NCI-H1092 (cell line): ENCODE results near the gene GRIP2.

ENCODE experiments used
- DNase-seq: peaks from one replicate; lab custom pipeline; 2025; lab: John Stamatoyannopoulos, UW

GRIP2 gene

DNA sequence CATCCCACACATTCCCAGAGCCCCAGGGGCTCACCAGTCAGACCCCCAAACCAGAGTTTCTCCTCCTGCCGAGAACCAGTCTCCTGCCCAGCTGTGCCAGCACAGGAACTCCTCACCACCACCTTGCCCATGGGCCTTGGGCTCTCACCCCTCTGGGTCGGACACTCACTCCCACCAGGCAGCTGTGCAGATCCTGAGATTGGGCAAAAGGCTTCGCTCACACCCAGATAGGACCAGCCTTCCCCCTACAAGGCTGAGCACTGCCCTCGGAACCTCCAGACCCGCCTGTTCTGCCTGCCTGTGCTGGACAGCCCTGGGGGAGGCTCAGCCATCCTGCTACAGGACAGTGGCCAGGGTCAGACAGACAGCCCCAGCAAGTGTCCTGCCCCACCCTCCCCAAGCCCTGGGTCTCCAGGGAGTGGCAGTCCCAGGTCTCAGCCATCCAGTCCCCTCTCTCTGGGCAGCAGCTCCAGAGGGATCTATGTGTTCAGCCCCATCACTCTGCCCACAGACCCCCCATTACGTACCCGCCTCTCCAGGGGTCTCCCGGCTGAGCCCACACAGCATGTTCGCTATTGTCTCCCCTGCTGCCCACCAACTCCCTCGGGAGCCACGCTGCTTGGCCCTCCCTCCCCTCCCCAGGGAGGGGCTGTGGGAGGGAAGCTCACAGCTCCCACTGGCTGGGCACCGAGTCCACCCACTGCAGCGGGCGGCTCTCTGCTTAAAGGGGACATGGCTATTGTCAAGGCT, at the start of gene GRIP2:
TSS of gene GRIP2 (minus strand) at position 601 of the 750 bp plus-strand sequence. CDS start at position 567, 34 bp downstream.
- no peak for DNase-seq

DNA sequence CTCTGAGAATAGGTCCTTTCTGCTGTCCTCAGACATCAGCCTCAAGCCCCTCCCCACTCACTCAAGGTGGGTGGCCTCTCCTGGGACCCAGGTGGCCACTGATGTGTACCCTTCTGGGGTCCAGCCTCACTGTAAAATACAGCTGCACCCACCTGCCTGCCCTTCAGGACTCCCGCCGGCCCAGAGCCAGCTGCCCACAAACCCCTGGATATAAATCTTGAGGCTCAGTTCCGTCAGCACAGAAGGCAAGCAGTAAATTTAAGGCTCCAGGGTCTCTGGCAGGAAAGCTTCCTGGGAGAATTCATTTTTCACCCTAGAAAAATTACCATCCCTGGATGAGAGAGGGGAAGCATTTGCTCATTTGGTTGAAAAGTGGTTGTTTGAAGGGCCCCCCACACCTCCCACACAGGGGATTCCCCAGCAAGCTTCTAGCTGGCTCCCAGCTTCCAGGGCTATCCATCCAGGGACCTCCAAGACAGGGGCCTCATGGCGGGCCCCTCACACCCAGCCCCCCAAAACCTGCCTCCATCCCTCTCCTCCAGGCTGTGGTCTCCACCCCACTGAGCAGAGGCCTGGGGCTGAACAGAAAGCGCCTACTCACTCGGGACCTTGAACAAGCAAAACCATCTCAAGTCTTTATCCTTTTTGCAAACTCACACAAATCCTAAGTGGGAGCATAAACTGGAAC, 48.4 kb upstream of the GRIP2 start:
- no peak for DNase-seq

DNA sequence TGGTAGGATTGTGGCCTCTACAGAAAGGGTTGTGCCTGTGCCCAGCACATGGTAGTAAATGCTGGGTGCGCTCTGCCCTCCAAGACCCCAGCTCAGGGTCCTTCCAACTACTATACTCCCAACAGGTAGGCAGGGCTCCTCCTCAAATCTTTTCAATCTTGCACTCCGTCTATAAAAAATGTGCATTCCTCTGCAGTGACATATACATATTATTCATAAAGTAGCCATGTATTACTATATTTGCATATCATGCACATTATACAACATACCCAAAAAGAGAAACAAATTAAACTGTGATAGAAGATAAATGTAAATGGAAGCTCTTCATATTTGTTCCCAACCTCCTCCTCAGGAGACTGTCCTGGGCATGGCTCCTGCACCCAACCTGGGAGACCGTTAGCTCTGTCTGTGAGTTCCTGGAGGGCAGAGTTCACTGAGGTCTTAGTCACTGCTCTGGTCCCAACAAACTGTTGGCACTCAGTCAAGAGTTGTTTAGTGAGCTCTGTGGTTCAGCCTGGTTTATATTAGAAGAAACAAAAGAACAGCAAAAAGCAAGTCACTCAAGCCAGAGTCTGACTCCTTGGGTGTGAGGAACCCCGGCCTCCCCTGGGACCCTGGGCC, 47.7 kb upstream of the GRIP2 start:
- no peak for DNase-seq

DNA sequence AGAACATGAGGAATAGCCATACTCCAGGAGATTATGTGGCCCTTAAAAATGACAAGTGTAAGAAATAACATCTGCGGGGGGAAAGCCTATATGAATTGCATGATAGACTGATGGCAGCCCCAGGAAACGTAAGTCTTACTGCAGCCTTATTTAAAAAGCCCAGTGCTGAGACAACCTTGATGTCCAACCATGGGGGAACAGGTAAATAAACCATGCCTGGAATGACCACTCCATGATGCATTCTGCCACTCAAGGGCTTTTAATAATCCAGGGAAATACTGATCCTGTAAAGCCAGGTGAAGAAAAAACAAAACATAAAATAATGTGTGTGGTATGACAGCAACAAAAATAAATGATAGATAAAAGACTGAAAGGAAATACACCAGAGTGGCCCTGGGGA, 46.5 kb upstream of the GRIP2 start:
- DNase-seq: no peak

DNA sequence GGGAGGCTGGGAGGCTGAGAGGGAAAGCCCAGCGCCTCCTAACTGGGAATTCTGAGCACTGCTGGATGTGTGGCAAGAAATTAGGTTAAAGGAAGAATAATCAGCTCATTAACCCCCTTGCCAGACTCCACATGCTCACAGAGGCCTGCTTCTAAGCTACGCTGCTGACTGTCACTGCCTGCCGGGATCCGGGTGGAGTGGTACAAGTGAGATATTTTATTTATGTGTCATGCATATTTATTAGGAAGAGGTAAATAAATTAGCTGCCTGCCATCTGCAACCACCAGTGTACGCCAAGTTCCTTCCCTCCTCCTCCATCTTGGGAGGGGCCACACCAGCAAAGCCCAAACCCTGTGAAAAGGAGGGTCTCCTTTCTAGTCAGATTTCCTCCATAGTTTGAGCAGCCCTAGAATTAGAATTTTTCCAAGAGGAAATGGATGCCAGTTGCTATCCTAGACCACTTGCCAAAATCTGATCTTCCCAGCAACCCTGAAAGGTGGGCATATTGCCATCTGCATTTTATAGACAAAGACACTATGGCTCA, 43.5 kb upstream of the GRIP2 start:
- DNase-seq: no peak

DNA sequence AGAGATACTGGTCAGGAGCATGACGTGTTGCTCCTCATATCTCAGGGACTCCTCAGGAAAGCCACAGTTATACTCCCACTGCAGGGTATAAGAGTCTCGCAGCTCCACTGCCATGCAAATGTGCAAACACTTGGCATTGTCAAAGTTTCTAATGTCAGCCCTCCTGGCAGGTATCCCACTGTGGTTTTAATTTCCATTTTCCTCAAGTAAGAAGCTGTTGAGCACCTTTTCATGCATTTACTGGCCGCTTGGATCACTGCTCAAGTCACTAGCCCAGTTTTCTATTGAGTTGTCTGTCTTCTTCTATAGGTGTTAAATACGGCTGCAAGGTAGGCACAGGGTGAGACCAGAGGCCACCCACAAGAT, 41.9 kb upstream of the GRIP2 start:
- DNase-seq: no peak

DNA sequence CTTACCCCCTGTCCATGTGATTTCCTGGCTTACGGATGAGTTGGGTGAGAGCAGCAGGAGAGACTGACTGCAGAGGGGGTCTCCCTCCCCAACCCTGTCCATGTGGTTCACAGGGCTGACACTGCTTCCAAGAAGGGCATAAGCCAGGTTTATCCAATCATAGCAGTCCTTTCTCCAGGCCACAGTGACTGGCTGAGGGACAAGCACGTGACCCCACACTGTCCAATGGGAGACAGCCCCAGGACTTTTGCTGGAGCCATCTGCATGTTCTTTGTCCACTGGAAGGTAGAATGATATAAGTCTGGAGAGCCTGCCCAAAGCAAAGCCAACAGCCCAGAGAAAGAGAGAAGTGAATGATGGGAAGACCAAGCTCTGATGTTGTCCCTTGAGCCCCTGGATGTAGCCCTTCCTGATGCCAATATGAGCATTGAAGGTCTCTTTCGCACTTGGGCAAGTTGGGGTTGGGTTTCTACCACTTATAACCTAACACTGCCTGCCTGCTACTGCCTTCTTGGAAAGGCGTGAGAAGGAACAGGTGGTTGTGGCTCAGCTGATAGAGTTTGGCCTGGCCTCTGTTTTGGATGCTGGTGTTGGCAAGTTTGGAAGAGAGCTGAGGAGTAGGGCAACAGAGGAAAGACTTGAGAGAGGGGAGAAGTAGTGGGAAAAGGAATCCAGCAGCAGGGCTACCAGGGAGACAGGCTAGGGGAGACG, 41.3 kb upstream of the GRIP2 start:
- no peak for DNase-seq

DNA sequence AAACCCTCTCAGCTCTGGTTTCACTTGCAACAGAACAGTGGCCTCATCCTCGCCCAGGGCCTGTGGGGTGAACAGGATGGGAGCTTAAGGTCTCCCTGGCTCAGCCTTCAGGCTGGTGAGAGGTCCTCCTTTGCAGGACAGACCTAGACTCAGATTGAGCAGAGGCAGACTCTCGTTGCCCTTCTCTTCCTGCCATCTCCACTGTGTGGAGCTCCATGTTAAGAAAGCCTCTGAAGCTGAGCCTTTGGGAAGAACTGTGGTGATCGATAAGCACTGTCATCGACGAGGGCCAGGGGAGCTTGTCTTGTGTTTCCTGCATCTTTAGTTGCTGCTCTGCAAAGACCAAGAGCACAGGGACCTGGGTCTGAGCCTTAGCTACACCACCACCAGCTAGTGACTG, 37.8 kb upstream of the GRIP2 start:
- DNase-seq: no peak

DNA sequence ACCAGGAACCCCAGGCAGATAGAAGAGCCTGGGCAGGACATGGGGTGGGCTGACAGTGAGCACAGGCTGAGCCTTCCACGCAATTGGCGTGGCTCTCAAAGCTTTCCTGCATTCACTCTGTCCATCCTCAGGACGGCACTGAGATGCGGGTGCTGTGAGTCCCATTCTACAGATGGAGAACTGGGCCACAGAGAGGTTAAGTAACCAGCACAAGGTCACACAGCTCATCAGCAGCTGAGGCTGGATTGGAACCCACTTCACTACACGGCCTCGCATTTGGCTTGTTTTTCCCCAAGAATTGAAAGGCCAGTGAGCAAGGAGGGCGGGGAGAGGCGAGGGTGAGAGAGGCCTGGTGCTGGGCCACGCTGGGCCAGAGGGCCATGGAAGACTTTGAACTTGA, 36.0 kb upstream of the GRIP2 start:
- no peak for DNase-seq

DNA sequence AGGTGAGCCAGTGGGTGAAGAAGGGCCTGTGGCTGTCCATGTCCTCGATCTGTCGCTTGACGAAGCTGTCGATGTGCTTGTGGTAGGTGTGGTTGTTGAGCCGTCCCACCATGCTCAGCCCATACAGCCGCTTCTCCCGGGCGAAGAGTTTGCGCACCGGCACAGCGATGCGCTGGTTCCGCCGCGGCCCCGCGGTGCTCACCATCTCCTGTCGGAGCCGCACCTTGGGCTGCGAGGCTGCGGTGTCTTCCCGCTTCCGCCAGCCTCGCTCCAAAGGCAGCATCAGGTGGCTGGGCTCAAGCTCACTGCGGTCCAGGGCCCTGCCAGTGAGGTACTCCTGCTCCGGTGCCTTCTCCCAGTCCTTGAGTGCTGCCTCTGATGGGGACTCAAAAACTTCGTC, 34.0 kb upstream of the GRIP2 start:
- no peak for DNase-seq

DNA sequence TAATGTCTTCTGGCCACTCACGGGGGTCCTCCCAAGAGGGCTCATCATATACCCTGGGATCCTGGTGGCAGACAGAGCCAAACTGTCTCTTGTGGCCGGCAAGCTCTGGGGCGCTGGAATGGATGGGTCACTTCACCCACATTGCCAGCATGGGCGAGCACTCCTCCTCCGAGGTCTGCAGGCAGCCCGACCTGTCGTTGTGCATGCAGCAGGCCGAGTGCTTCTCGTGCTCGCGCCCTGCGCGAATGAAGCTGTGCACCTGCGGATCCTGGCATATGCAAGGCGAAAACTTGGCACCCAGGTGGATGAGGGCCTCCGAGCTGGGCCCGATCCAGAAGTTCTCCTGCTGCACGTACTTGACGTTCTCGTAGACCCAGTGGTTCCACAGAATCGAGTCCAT, 33.6 kb upstream of the GRIP2 start:
- DNase-seq: no peak

DNA sequence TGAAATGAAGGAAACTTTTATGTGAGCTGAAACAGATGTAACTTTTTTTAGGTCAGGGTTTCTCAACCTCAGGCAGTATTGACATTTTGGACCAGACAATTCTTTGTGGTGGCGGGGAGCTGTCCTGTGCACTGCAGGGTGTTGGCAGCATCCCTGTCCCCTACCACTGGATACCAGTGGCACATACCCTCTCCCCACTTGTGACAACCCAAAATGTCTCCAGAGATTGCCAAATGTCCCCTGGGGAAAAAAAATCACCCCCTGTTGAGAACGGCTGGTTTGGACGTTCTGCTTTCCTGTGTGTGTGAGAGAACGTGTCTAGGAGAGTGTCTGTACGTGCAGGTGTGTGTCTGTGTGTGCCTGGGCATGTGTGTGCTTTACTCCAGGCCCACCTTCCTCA, 30.7 kb upstream of the GRIP2 start:
- no peak for DNase-seq

DNA sequence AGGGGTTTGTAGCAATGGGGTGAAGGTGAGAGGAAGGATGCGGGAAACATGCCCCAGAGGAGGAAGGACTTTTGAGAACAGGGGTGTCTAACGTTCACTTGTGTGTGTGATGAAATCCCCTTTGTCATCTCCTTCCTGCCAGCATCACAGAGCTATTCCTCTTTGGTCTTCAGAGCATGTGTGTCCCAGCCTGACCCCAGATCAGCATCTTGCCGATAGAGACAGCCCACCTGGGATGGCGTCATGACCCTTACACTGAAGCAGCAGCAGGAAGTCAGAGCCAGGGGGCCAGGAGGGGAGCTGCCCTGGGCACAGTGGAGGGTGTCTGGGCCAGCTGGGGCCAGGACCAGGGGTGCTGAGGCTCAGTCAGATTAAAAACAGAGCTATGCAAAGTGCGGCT, 29.9 kb upstream of the GRIP2 start:
- DNase-seq: no peak

DNA sequence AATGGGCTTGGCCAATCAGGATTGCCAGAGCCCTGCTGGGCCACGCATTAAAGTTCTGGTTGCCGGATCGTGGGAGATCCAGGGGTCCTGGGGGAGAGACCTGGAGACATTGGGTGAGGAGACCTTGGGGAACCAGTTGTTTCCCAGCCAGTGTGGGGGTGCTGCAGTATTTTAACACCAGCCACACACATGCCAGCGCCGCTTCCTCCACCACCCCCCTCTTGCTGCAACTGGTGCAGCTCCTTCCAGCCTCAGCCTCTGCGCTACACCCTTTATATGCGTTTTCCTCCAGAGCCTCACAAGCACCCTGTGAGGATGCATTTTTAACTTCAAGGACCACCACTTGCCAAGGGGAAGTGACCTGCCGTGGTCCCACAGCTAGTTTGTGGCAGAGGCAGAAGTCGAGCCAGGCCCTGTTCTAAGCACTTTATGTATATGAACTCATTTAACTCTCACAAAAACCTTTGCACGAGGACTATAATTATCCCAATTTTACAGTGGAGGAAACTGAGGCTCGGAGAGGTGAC, 29.4 kb upstream of the GRIP2 start:
- DNase-seq: no peak

DNA sequence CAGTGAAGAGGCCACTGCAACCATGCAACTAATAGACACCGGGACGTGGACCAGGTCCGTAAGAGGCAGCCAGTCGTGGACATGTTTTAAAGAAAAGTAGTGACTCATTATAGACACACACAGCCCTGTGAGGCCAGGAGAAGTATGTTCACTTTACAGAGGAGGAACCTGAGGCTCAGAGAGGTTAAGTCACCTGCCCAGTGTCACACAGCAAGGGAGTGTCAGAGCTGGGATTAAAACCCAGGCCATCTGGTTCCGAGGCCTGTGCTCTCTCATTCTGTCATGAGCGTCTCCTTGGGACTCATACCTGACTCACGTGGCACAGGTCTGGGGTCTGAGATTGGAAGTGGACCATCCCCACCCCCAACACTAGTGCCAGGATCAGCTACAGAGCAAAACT, 28.1 kb upstream of the GRIP2 start:
- no peak for DNase-seq

DNA sequence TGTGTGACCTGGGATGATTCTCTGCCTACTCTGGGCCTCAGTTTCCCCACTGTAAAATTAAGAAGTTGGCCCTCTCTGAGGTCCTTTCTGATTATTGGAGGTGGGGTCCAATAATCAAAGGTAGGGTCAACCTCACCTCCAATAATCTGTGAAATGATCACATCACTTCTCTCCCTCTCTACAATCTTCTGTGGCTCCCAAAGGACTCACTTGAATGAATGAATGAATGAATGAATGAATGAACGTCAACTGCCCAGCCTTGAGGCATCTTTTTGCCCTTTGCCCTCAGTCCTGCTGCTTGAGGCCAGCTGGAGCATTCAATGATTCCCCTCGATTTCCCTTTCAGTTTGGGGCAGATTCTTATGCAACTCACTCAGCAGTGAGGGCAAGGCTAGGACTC, 26.7 kb upstream of the GRIP2 start:
- no peak for DNase-seq

DNA sequence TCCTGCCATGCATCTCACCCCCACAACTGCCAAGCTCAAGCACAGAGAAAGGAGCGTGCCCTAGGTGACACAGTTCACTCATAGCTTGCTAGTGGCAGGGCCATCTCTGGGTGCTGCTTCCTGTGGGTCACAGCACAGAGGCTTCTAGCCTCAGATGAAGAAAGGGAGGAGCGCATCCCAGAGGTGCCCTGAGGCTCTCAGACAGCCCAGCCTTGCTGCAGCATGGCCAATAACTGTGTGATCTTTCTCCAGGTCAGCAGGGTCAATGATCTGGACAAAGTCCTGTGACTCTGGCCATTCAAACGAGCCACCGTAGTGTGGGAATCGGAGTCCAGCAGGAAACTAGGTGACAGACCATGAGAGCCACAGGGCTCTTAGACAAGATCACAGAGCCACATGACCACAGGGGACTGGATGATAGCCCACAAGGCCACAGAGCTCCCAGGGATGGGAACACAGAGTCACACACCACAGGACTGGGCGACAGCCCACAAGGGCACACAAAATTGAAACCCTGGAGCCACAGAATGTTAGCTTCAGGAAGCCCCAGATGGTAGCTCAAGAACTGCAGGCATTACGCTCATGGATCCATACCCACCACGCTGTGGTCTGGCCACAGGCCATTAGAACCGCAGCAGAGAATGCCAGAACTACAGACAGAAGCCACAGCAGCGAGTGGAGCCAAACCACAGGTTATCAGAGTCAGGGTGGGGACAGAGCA, 25.9 kb upstream of the GRIP2 start:
- DNase-seq: no peak

DNA sequence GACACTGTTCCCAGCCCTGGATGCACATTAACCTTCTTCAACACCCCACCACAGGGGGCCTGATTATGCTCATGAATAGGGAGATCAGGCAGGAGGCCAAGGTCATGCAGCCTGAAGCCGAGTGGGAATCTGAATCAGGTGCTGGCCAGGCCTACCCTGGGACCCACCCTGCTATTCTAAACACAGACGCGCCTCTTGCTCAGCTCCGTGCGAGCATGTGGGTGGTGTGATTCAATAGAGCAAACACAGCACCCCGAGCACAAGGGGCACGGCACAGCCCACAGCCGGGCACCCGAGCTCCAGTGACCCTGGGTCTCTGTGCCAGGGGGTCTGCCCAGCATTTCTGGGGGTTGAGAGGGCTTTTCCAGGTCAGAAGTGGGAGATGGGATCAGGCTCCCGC, 24.6 kb upstream of the GRIP2 start:
- DNase-seq: no peak

DNA sequence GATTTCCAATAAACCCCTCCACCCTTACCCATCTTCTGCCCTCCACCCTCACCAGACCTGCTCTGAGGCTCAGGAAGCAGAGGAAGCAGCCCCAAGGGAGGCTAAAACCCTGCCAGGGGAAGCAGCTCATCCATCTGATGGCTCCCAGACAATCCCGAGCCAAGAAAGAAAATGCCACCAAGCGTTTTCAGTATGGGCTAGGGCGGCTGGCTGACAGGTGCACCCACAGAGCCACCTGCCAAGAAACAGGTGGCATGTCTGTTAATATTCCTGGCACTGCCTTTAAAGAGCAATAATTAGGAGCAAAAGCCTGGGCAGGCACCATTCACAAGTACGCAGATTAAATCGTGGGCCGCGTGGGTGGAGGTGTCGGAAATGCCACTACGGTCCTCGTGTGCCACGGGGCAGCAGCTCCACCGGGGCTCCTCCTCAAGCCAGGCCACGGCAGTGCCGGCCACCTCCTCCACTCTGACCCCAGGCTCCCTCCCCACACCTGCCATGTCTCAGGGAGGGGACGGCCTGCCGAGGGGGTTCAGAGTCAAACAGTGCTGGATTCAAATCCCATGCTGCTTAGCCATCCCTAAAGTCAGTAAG, 23.9 kb upstream of the GRIP2 start:
- DNase-seq: no peak

DNA sequence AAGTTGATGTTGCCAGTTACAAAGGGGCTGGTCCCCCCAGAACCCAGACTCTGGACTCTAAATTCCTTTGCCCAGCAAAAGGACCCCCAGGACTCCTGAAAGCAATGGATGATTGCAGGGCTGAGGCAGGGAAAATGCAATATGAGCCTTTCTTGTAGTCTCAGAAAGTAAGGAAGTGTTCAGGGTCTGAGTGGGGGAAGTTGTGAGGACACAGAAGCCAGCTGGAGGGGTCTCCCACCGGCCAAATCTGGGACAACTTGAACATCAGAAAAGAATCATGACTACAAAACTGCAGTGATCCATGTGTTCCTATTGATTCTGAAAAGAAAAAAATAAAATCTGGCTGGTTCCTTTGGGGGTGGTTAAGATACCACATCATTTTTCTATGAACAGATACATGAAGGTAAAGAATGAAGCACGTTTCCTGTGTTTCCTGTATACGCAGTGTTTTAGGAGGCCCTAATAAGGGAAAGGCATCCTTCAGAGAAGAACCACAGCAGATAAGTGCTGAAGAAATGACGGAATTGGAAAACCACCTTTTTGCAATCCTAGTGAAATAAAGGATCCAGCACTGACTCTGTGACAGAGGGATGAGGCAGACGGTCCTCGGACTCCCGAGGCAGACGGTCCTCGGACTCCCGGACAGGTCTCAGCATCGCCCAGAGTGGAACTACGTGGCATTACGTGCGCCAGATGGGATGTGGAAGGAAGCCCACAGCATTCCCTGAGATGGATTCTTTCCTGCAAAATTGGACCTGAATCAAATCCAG, 22.2 kb upstream of the GRIP2 start:
- no peak for DNase-seq
